GM19397 (cell line): ENCODE data around the gene NAA15.
"Not testable (repeated sequence)": the region's sequence is repeated elsewhere in the genome, so short reads cannot be mapped to it uniquely, and the experiment has no call there.

Experiments used
- ATAC-seq: cut with Tn5 transposase; IDR thresholded peaks from one replicate; pipeline ENCODE4 v1.9.1; 2021; ENCODE audit warnings: mild to moderate bottlenecking, moderate library complexity; ENCODE audit not compliant: unreplicated experiment

Gene NAA15

DNA sequence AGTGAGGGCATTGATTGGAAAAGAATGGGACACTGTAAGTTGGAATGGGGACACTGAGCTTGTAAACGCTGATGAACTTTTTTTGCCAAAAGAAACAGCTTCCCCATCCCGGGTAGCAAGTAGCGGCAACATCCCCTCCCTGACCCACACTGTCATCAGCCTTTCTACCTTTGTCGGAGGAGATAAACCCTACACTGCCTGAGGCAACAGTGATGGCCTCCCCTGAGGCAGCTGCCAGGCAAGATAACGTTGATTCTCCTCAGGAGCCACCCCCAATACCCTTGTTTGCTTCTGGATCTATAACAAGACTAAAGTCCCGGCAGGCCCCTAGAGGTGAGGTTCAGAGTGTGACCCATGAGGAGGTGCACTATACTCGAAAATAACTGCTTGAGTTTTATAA lies 142.4 kb downstream of the NAA15 start:
- no peak for ATAC-seq

- not testable (repeated sequence) for ATAC-seq
Measured at GRCh38 chr4:139444881-139445280, 143.6 kb downstream of the NAA15 start.

DNA sequence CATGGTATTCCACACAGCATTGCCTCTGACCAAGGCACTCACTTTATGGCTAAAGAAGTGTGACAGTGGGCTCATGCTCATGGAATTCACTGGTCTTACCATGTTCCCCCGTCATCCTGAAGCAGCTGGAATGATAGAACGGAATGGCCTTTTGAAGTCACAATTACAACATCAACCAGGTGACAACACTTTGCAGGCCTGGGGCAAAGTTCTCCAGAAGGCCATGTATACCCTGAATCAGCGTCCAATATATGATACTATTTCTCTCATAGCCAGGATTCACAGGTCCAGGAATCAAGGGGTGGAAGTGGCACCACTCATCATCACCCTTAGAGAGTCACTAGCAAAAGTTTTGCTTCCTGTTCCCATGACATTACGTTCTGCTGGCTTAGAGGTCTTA lies 145.8 kb downstream of the NAA15 start:
- not testable (repeated sequence) for ATAC-seq

DNA sequence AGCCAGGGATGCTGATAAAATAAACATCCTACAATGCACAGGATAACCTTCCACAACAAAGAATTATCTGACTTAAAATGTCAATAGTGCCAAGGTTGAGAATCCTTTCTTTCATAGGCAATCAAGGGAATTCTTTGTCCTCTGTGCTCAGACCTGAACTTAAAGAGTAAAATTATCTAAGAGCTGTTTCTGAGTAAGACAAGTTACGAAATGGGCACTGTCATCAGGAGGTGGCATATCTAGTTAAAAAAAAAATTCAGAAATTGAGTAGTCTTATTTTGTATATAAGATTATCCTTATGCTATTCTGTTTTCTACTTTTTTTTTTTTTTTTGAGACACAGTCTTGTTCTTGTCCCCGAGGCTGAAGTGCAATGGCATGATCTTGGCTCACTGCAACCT lies 149.3 kb downstream of the NAA15 start:
- no peak for ATAC-seq

- no peak for ATAC-seq
Measured at GRCh38 chr4:139451997-139452396, 150.7 kb downstream of the NAA15 start.

DNA sequence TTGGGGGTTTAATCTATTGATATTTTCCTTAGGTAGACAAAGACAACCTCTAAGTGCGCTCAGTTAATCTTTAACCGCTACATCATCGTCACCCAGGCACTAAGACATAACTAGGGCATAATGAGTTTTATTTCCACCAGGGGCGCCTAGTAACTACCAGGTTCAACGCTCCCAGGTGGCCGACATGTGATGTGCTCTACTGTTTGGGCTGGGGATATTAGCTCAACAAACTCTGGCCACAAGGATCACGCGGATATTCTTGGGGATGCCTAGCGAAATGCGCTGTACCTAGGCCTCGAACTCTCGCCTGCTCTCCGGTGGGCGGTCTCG lies 151.7 kb downstream of the NAA15 start:
- ATAC-seq = peak; percentile 45

DNA sequence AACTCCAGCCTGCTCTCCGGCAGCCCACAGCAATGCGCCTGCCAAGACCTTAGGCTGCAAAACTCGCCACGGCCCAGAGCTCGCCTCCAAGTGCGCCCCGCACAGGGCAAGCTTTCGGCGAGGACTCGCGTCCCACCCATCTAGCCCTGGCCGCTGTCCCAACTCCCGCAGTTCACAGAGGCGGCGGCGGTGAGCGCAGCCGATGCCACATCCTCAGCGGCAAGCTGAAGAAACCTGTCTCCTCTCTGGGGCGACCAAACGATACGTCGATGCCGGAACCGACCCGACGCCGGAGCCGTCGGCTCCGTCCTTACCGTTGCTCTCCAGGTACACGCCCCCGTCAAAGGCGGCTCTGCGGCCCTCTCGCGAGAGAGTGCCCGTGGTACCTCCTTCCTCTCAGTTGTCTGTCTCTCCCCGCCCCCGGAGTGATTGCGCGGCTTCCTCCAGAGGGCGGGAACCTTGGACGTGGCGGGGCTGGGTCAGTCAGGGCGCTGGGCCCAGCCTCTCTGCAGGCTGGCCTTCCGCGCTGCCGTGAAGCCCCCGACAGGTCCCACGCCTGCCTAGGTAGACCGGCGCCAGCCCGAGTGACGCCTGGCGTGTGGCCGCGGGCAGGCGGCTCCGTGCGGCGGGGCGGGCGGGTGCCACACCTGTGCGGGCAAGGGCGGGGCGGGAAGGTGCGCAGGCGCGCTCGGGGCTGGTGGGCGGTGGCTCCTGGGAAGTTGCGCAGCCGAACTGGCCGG lies 152.2 kb downstream of the NAA15 start:
- ATAC-seq = peak; percentile 87

GRCh38 chr4:139454111-139455045 lies 153.1 kb downstream of the NAA15 start, which contains the start of gene RAB33B:
Gene RAB33B (plus strand): TSS chr4:139454121. CDS start chr4:139454196, 75 bp downstream.
- peak; percentile 2 for ATAC-seq

GRCh38 chr4:139455126-139455538 lies 153.8 kb downstream of the NAA15 start:
- no peak for ATAC-seq

GRCh38 chr4:139457318-139457717 lies 156.0 kb downstream of the NAA15 start:
- ATAC-seq = no peak

- ATAC-seq = no peak
Measured at GRCh38 chr4:139458543-139458942, 157.2 kb downstream of the NAA15 start.

DNA sequence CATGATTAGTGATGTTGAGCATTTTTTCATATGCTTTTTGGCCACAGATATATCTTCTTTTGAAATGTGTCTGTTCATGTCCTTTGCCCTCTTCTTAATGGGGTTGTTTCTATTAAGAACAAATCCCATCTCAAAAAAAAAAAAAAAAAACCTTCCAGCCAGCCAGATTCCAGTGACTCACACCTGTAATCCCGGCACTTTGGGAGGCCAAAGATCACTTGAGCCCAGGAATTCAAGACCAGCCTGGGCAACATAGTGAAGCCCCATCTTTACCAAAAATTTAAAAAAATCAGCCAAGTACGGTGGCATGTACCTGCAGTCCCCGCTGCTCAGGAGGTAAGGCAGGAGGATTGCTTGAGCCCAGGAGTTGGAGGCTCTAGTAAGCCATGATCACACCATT lies 157.7 kb downstream of the NAA15 start:
- no peak for ATAC-seq

- no peak for ATAC-seq
Measured at GRCh38 chr4:139460565-139460964, 159.3 kb downstream of the NAA15 start.

DNA sequence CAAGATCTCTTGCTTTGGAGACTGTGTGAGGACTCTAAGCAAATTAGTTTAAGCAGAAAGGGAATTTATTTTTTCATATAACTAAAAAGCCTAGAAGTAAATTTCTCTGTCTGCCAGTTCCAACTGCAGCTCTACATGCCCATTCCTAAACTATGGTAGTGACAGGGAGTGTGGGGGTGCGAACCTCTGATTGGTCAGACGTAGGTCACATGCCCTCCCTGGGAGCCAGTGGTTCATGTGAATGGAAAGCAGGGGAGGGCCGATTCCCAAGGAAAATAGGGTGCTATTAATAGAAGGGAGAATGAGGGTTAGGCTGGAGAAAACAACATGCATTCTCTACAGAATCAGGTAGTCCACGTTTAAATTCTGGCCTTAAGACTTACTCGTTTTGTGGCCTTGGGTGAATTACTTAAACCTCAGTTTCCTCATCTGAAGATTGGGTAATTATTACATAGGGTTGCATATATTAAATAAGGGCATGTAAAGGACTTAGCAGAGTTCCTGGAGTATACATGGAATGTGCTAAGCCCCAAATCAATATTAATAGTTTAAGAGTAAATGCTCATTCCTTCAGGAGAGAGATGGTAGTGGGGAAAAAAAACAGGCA lies 159.8 kb downstream of the NAA15 start:
- no peak for ATAC-seq

- not testable (repeated sequence) for ATAC-seq
Measured at GRCh38 chr4:139464512-139464911, 163.2 kb downstream of the NAA15 start.

- no peak for ATAC-seq
Measured at GRCh38 chr4:139465922-139466321, 164.6 kb downstream of the NAA15 start.

DNA sequence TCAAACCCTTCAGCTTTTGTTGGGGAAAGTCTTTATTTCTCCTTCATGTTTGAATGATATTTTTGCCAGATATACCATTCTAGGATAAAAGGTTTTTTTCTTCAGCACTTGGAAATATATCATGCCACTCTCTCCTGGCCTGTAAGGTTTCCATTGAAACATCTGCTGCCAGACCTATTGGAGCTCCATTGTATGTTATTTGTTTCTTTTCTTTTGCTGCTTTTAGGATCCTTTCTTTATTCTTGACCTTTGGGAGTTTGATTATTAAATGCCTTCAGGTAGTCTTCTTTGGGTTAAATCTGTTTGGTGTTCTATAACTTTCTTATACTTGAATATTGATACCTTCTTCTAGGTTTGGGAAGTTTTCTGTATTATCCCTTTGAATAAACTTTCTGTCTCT lies 167.5 kb downstream of the NAA15 start:
- not testable (repeated sequence) for ATAC-seq

DNA sequence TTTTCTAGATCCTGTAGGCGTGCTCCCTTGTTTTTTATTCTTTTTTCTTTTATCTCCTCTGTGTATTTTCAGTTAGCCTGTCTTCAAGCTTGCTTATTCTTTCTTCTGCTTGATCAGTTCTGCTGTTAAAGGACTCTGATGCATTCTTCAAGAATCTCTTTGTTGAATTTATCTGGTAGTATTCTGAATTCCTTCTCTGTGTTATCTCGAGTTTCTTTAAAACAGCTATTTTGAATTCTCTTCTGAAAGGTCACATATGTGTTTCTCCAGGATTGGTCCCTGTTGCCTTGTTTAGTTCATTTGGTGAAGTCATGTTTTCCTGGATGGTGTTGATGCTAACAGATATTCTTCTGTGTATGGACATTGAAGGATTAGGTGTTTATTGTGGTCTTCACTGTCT lies 167.9 kb downstream of the NAA15 start:
- ATAC-seq = no peak
